ENCODE data around the gene CLCA4.

DNA sequence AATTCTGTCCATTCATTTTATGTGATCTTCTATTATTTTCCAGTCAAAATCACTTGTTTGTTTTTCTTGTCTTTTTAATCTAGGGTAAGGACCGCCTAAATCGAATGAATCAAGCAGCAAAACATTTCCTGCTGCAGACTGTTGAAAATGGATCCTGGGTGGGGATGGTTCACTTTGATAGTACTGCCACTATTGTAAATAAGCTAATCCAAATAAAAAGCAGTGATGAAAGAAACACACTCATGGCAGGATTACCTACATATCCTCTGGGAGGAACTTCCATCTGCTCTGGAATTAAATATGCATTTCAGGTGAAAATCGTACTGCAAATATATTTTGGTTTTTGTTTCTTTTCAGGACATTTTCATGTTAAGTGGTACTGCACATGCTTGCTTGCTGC is 20.5 kb downstream of the CLCA4 start:
- TF ChIP-seq, protein P1, sequence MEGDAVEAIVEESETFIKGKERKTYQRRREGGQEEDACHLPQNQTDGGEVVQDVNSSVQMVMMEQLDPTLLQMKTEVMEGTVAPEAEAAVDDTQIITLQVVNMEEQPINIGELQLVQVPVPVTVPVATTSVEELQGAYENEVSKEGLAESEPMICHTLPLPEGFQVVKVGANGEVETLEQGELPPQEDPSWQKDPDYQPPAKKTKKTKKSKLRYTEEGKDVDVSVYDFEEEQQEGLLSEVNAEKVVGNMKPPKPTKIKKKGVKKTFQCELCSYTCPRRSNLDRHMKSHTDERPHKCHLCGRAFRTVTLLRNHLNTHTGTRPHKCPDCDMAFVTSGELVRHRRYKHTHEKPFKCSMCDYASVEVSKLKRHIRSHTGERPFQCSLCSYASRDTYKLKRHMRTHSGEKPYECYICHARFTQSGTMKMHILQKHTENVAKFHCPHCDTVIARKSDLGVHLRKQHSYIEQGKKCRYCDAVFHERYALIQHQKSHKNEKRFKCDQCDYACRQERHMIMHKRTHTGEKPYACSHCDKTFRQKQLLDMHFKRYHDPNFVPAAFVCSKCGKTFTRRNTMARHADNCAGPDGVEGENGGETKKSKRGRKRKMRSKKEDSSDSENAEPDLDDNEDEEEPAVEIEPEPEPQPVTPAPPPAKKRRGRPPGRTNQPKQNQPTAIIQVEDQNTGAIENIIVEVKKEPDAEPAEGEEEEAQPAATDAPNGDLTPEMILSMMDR (IDR thresholded peaks at IDR 0.05), result no peak
- TF ChIP-seq, protein P2, sequence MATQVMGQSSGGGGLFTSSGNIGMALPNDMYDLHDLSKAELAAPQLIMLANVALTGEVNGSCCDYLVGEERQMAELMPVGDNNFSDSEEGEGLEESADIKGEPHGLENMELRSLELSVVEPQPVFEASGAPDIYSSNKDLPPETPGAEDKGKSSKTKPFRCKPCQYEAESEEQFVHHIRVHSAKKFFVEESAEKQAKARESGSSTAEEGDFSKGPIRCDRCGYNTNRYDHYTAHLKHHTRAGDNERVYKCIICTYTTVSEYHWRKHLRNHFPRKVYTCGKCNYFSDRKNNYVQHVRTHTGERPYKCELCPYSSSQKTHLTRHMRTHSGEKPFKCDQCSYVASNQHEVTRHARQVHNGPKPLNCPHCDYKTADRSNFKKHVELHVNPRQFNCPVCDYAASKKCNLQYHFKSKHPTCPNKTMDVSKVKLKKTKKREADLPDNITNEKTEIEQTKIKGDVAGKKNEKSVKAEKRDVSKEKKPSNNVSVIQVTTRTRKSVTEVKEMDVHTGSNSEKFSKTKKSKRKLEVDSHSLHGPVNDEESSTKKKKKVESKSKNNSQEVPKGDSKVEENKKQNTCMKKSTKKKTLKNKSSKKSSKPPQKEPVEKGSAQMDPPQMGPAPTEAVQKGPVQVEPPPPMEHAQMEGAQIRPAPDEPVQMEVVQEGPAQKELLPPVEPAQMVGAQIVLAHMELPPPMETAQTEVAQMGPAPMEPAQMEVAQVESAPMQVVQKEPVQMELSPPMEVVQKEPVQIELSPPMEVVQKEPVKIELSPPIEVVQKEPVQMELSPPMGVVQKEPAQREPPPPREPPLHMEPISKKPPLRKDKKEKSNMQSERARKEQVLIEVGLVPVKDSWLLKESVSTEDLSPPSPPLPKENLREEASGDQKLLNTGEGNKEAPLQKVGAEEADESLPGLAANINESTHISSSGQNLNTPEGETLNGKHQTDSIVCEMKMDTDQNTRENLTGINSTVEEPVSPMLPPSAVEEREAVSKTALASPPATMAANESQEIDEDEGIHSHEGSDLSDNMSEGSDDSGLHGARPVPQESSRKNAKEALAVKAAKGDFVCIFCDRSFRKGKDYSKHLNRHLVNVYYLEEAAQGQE (IDR thresholded peaks at IDR 0.05; ENCODE audit: insufficient read depth in 1 of 2, low read depth in 2 of 2, low read length in 1 of 2), result no peak
- TF ChIP-seq SIN3A (IDR thresholded peaks at IDR 0.05; ENCODE audit: borderline replicate concordance, insufficient read depth, low read depth, low read length), result no peak
- TF ChIP-seq POLR2AphosphoS5 (IDR thresholded peaks at IDR 0.05; ENCODE audit: low read depth, low read length), result no peak
- TF ChIP-seq TCF7L2 (IDR thresholded peaks at IDR 0.05; ENCODE audit: low read depth, low read length), result no peak
